H7 (cell line): ENCODE results near the gene PTPRM. TPM values are rescaled to one million over a fixed set of nuclear protein-coding genes. Genes with fewer than 3 reads are reported as not detected.

ENCODE experiments used
- DNase-seq: peaks from one replicate; pipeline ENCODE4 v3.0.0; 2012
- H3K27me3 ChIP-seq: 2 replicates; pipeline ENCODE4 v1.6.0; 2011; ENCODE audit warnings: mild to moderate bottlenecking, low read length; ENCODE audit not compliant: control insufficient read depth, insufficient read depth
- H3K36me3 ChIP-seq: replicated peaks from 2 replicates; pipeline ENCODE4 v1.5.1; 2011; ENCODE audit warnings: low read length; ENCODE audit not compliant: control insufficient read depth, insufficient read depth
- H3K4me3 ChIP-seq: 2 replicates; pipeline ENCODE4 v1.5.1; 2011; ENCODE audit warnings: low read depth, mild to moderate bottlenecking, control low read depth, low read length, moderate library complexity; ENCODE audit not compliant: insufficient read depth
- total RNA-seq: library from RNA; depleted of rRNA; stranded (reverse); fragments of >200 nt; shearing (Covaris generic); gene quantifications from 2 replicates; pipeline ENCODE4 v1.2.3, GENCODE V29; 2014

PTPRM gene
- total RNA-seq, 1 experiment from 2014 or later, result 14.4 TPM

GRCh38 chr18:8029731-8030130 lies 462.6 kb downstream of the PTPRM start:
- Histone ChIP-seq H3K4me3 (no peak overlapping the region), H3K36me3 (no peaks in the 10 kb centered on the region), H3K27me3 (no peaks in the 10 kb centered on the region)
- no peak for DNase-seq

DNA sequence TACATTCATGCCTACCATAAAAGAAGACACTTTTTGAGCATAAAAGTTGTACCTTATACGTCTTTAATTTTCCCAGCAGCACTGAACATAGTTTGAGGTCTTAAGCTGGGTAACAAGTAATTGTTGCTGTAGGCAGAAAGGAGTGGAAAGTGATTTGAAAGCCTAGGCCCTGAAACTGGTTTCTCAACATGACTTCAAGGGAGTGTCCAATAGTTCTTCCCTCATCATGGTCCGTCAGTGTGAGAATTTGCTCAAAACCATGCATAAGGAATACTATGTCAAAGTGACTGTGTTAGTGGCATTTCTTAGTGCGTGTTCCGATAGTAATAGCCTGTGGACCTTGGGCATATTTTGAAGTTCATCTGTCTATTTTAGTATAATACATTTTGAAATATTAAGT lies 463.1 kb downstream of the PTPRM start:
- Histone ChIP-seq H3K4me3 (no peak overlapping the region), H3K27me3 (no peaks in the 10 kb centered on the region), H3K36me3 (no peaks in the 10 kb centered on the region)
- no peak for DNase-seq

DNA sequence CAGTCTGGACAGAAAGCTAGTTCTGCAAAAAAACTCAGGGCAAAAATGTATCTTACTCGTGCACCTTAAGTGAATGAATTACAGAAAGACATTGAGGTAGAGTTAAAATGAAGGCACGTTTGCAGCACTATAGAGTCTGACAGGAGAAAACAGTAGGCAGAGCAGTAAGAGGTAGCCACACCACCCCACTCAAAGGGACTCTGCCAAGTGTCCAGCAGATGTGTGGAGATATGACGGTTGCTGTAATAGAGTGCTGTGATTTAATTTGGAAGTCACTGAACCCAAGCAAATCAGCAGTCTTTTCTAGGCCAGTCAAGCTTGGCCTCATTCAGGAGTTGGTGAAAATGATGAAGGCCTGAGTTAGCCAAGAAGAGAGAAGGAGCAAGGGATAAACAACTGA lies 464.4 kb downstream of the PTPRM start:
- no peak overlapping the region for H3K4me3 ChIP-seq
- no peaks in the 10 kb centered on the region for H3K36me3 ChIP-seq
- no peaks in the 10 kb centered on the region for H3K27me3 ChIP-seq
- no peak for DNase-seq

GRCh38 chr18:8034674-8035073 lies 467.6 kb downstream of the PTPRM start:
- DNase-seq, result no peak
- H3K36me3 ChIP-seq, result no peaks in the 10 kb centered on the region
- H3K4me3 ChIP-seq, result no peak overlapping the region
- H3K27me3 ChIP-seq, result no peaks in the 10 kb centered on the region

DNA sequence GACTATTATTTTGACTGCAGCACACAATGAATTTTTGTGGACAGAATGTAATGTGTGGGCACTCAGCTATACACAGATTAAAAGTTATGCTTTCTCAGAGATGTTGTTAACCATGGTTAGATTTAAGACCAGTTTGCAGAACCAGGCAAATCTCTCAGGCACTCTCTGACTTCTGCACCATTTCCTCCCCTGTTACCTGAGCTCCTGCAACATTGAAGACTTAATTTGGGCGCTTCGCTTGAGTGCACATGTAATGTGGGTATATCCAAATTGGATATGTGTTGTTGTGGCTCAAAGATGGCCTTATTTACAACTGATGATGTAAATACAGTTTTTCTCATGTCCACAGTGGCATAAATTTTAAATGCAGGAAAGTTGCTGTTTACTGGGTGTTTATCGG lies 469.4 kb downstream of the PTPRM start:
- H3K27me3 ChIP-seq, result no peaks in the 10 kb centered on the region
- H3K36me3 ChIP-seq, result no peaks in the 10 kb centered on the region
- H3K4me3 ChIP-seq, result no peak overlapping the region
- DNase-seq, result no peak

DNA sequence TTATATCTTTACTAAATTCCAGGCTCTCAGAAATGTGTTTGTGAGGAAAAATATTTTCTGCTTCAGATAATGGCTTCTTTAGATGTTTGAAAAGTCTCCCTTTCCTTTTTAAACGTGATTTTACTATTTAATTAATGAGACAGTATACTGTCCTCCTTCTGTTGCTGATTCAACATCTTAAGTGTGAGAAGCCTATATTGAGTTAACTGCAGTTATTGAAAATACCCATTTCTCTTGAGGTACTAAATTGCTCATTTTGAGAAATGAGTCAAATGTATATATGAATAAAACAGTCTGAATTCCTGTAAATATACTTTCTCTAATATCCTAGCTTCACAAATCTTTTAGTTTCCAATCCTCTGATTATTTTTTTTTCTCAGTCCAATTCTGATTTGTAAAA lies 470.2 kb downstream of the PTPRM start:
- DNase-seq, result no peak

GRCh38 chr18:8040021-8040420 lies 472.9 kb downstream of the PTPRM start:
- DNase-seq, result no peak
- Histone ChIP-seq H3K4me3 (no peak overlapping the region), H3K36me3 (no peaks in the 10 kb centered on the region), H3K27me3 (no peaks in the 10 kb centered on the region)

More for the DNA sequence above, 470.2 kb downstream of the PTPRM start:
- Histone ChIP-seq H3K4me3 (no peak overlapping the region), H3K27me3 (no peaks in the 10 kb centered on the region), H3K36me3 (no peaks in the 10 kb centered on the region)

DNA sequence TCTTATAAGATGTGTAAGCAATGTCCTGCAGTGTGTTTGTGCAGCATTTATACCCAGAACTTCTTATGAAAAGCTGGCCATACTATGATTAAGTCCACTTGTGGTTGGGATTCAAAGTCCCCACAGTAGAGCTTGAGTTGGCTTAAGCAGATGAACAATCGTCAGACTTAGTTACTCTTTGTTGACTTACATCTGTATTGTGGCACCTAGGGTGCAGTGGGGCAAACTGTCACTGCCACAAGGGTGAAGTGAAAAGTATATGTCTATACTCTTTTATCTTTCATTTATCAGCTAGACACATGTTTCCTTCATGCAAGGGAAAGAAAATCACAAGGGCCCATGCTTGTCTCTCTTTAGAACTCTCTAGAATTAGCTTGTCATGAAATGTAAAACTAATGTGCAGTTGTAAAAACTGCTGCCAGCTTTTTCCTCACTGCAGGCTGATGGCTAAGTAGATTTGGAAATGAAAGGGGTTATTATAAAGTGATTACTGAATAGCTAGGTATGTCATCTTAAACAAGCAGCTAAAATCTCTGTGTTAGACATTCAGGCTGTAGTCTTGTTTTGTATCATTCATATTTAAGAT lies 474.5 kb downstream of the PTPRM start:
- no peaks in the 10 kb centered on the region for H3K36me3 ChIP-seq

DNA sequence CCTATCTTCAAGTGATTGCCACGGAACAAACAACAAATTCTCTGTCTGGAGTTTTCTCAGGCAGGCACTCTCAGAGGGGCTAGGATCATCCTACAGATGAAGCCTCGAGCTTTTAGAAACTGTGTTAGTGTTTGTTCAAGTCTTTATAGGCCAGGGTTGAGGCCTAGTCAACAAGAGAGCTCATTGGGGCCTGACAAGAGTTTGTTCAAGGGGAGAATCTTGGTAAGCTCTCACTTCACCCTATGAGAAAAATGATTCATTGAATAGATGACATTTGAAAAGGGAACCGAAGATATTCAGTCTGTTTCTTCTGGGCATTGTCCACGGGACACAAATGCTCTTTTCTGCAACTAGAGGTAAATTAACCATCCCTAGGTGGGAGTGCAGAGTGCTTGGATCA lies 476.9 kb downstream of the PTPRM start:
- Histone ChIP-seq H3K36me3 (no peaks in the 10 kb centered on the region), H3K4me3 (no peak overlapping the region), H3K27me3 (no peaks in the 10 kb centered on the region)
- DNase-seq, result no peak

More for the DNA sequence above, 474.5 kb downstream of the PTPRM start:
- H3K27me3 ChIP-seq, result no peaks in the 10 kb centered on the region
- no peak overlapping the region for H3K4me3 ChIP-seq
- no peak for DNase-seq

- Histone ChIP-seq H3K4me3 (no peak overlapping the region), H3K36me3 (no peaks in the 10 kb centered on the region), H3K27me3 (no peaks in the 10 kb centered on the region)
- no peak for DNase-seq
Observed at GRCh38 chr18:8045160-8045883, 478.2 kb downstream of the PTPRM start.

DNA sequence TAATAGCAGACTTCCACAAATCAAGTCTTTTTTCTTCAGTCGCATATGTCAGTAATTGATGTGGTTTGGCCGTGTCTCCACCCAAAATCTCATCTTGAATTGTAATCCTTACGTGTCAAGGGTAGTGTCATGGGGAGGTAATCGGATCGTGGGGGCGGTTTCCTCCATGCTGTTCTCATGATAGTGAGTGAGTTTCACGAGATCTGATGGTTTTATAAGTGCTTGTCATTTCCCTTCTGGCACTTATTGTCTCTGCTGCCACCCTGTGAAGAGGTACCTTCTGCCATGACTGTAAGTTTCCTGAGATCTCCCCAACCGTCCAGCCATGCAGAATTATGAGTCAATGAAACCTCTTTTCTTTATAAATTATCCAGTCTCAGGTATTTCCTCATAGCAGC lies 478.8 kb downstream of the PTPRM start:
- no peak overlapping the region for H3K4me3 ChIP-seq
- DNase-seq, result no peak
- H3K36me3 ChIP-seq, result no peaks in the 10 kb centered on the region
- H3K27me3 ChIP-seq, result no peaks in the 10 kb centered on the region

GRCh38 chr18:8046441-8046840 lies 479.3 kb downstream of the PTPRM start:
- no peaks in the 10 kb centered on the region for H3K27me3 ChIP-seq
- no peaks in the 10 kb centered on the region for H3K36me3 ChIP-seq
- no peak overlapping the region for H3K4me3 ChIP-seq
- no peak for DNase-seq

GRCh38 chr18:8049147-8049546 lies 482.0 kb downstream of the PTPRM start:
- Histone ChIP-seq H3K4me3 (no peak overlapping the region), H3K27me3 (no peaks in the 10 kb centered on the region), H3K36me3 (no peaks in the 10 kb centered on the region)
- no peak for DNase-seq

DNA sequence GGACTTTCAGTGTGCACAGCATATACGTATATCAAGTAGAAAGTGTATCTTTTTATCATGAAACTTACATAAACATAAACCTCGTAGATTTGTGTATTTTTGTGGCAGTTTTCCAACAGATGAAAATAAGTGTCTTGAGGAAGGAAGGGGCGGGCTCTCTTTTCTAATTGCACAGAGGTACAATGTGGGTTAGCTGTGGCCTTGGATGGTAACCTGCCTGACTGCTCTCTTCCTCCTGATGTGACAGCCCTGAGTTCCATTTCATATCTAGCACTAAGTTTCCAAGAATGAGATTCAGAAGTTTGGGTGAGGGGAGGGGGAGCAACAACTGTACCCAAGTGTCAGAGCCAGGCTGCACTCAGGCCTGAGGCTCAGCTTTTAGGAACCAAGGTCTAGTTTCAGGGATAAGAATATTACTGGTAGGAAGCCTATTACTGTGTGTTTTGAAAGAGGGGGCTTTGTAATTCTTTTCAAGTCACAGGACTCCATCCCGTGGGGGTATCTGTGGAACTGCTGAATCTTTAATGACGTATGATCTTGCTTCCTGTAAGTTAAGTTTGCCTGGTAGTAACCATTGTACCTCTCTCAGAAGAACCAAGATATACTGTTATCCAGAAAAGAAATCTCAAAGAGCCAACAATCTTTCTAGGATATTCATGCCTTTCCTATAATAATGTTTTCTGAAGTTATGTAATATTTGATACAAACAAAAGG lies 483.7 kb downstream of the PTPRM start:
- Histone ChIP-seq H3K4me3 (no peak overlapping the region), H3K36me3 (no peaks in the 10 kb centered on the region), H3K27me3 (no peaks in the 10 kb centered on the region)
- DNase-seq, result no peak

DNA sequence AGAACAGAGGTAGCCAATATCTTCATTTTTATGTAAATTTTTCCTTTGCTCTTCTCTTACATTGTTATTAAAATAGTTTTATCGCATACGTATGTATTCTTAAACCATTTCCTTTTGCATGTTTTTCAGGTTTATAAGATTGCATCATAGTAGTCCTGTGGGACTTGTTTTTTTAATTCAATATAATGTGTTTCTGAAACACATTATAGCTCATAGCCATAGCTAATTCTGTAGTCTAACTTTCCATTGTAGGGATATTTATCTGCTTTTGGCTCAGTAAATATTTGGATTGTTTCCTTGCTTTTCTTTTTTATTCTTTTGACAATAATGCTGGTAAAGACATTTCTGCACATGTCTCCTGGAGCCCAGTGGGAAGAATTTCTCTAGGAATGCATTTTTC lies 484.3 kb downstream of the PTPRM start:
- Histone ChIP-seq H3K36me3 (no peaks in the 10 kb centered on the region), H3K4me3 (no peak overlapping the region), H3K27me3 (no peaks in the 10 kb centered on the region)
- DNase-seq, result no peak
